Glutamatergic neuron (in vitro differentiated cells): ENCODE results near the gene VARS1. TPM values are rescaled to one million over a fixed set of nuclear protein-coding genes. Genes with fewer than 3 reads are reported as not detected.
"Not testable (repeated sequence)": the region's sequence is repeated elsewhere in the genome, so short reads cannot be mapped to it uniquely, and the experiment has no call there.

Experiments
- DNase-seq: peaks from one replicate; pipeline ENCODE4 v3.0.0; 2022
- H3K27ac Mint-ChIP-seq: one replicate; pipeline ENCODE4 v1.8.0; 2020; ENCODE audit warnings: mild to moderate bottlenecking, mixed read lengths, inconsistent platforms; ENCODE audit not compliant: unreplicated experiment
- H3K27me3 Mint-ChIP-seq: one replicate; pipeline ENCODE4 v1.8.0; 2020; ENCODE audit warnings: mild to moderate bottlenecking, moderate library complexity, mixed read lengths, inconsistent platforms; ENCODE audit not compliant: unreplicated experiment
- H3K36me3 Mint-ChIP-seq: one replicate; pipeline ENCODE4 v1.8.0; 2020; ENCODE audit warnings: mild to moderate bottlenecking, mixed read lengths, inconsistent platforms; ENCODE audit not compliant: unreplicated experiment
- H3K4me1 Mint-ChIP-seq: one replicate; pipeline ENCODE4 v1.8.0; 2020; ENCODE audit warnings: mild to moderate bottlenecking, low read depth, mixed read lengths, inconsistent platforms; ENCODE audit not compliant: unreplicated experiment
- H3K4me3 Mint-ChIP-seq: one replicate; pipeline ENCODE4 v1.8.0; 2020; ENCODE audit warnings: mild to moderate bottlenecking, mixed read lengths, inconsistent platforms; ENCODE audit not compliant: unreplicated experiment
- H3K9me3 Mint-ChIP-seq: one replicate; pipeline ENCODE4 v1.8.0; 2020; ENCODE audit warnings: mild to moderate bottlenecking, moderate library complexity, mixed read lengths, inconsistent platforms; ENCODE audit not compliant: unreplicated experiment
- total RNA-seq: library from RNA; stranded (reverse); fragmentation: NEBNext Ultra II Directional; extraction: Animal tissue kit (Norgen Biotek cat#: 25700); gene quantifications from one replicate; pipeline ENCODE4 v1.2.1, GENCODE V29; 2021; ENCODE audit not compliant: unreplicated experiment
- TF ChIP-seq, protein P1 (sequence below): fragments of 200-600 bp; sonication (generic); IDR thresholded peaks from one replicate; pipeline ENCODE4 v1.5.0; 2021; ENCODE audit not compliant: partially characterized antibody, unreplicated experiment

The VARS1 gene
- total RNA-seq, 1 donor from 2014 or later, result 204 TPM

DNA sequence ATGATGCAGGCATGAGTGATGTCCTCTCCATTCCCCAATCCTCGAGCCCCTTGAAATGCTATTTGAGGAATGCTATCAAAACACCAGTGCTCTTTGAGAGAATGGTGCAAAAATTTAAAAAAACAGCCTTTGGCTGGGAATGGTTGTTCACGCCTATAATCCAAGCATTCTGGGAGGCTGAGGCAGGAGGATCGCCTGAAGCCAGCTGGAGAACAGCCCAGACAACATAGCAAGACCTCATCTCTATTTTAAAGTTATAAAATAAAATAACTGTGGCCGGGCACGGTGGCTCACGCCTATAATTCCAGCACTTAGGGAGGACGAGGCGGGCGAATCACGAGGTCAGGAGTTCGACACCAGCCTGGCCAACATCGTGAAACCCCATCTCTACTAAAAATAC is 4.2 kb upstream of the VARS1 start:
- no peak overlapping the region for H3K4me3 Mint-ChIP-seq
- H3K9me3 Mint-ChIP-seq, result peaks cover 10% of the 10 kb centered on the region
- TF ChIP-seq, protein P1, sequence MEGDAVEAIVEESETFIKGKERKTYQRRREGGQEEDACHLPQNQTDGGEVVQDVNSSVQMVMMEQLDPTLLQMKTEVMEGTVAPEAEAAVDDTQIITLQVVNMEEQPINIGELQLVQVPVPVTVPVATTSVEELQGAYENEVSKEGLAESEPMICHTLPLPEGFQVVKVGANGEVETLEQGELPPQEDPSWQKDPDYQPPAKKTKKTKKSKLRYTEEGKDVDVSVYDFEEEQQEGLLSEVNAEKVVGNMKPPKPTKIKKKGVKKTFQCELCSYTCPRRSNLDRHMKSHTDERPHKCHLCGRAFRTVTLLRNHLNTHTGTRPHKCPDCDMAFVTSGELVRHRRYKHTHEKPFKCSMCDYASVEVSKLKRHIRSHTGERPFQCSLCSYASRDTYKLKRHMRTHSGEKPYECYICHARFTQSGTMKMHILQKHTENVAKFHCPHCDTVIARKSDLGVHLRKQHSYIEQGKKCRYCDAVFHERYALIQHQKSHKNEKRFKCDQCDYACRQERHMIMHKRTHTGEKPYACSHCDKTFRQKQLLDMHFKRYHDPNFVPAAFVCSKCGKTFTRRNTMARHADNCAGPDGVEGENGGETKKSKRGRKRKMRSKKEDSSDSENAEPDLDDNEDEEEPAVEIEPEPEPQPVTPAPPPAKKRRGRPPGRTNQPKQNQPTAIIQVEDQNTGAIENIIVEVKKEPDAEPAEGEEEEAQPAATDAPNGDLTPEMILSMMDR, result no peak
- no peaks in the 10 kb centered on the region for H3K36me3 Mint-ChIP-seq
- no peaks in the 10 kb centered on the region for H3K4me1 Mint-ChIP-seq
- no peak overlapping the region for H3K27ac Mint-ChIP-seq
- DNase-seq, result no peak
- H3K27me3 Mint-ChIP-seq, result peaks cover 4% of the 10 kb centered on the region

DNA sequence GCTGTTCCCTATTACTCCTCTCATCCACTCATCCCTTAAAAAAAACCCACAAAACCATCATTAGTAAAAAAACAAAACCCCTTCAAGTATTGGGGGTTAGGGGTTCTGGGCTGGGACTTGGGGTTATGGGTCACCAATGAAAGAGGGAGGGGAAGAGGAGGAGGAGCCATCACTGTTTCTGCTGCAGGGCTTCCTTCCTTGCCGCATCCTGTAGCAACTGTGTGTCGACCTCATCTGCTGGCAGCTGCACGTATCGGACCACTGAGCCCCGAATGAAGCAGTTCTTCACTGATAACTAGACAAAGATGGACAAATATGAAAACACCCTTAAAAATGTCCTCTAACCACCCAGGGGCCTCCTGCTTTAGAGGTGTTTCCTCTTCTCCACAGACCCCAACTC is 2.0 kb upstream of the VARS1 start:
- H3K36me3 Mint-ChIP-seq, result no peaks in the 10 kb centered on the region
- peak overlapping the region; percentile 33 for H3K27ac Mint-ChIP-seq
- peaks cover 9% of the 10 kb centered on the region for H3K4me1 Mint-ChIP-seq
- peaks cover 15% of the 10 kb centered on the region for H3K9me3 Mint-ChIP-seq
- peaks cover 8% of the 10 kb centered on the region for H3K27me3 Mint-ChIP-seq
- TF ChIP-seq, protein P1, result no peak
- no peak for DNase-seq
- no peak overlapping the region for H3K4me3 Mint-ChIP-seq

DNA sequence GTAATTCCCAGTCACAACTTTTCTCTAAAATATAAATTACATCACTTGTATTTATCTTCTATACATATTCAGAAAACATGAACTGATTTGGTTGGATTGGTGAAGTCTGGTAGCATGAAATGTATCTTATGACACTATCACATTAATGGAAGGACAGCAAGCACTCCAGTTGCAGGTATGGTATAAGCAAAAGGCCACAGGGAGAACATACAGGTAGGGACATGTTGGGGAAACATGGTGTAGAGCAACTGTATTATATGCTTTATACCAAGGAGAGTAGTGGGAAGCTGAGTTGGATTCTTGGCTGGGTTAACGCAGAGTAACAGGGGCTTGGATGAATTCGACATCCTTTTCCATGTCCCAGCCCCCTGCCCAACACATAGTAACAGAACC is 1.4 kb upstream of the VARS1 start:
- H3K27me3 Mint-ChIP-seq, result peaks cover 9% of the 10 kb centered on the region
- H3K4me3 Mint-ChIP-seq, result peak overlapping the region; percentile 69
- peaks cover 11% of the 10 kb centered on the region for H3K4me1 Mint-ChIP-seq
- TF ChIP-seq, protein P1, result no peak
- no peak for DNase-seq
- peak overlapping the region; percentile 82 for H3K27ac Mint-ChIP-seq
- no peaks in the 10 kb centered on the region for H3K36me3 Mint-ChIP-seq
- H3K9me3 Mint-ChIP-seq, result peaks cover 15% of the 10 kb centered on the region

DNA sequence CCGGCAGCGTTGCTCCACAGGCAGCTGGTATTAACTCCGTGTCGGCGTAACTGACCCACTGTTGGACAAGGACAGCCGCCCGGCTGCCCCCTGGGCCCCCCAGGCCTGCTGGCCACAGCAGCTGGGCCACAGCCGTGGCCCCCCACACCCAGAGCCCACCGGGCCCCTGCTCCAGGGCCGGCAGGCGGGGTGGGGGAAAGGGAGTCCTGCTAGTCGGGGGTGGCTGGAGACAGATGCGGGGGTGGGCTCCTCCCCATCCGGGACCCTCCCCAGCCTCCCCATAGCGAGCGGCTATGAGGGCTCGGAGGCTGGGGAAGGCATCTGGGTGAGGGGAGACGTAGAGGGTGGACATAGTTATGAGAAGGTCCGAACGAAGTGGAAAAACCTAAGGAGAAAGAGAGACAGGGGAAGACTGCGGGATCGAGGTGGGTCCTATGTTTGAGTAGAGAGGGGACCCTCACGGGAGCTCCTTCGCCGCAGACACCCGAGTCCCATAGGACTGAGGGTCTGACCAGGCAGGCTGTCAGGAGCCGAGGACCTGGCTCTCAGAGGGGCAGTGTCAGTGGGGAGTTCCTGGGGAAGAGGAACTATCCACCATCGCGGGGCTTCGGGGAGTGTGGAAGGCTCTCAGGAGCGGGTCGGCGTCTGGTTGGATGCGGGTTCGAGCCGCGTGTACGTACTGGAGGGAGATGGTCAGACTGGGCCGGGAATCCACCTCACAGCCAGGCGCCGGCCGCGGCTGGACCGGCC is 511 bp downstream of the VARS1 start:
- Mint-ChIP-seq H3K36me3 (peaks cover 4% of the 10 kb centered on the region), H3K27me3 (peaks cover 9% of the 10 kb centered on the region), H3K4me1 (peaks cover 18% of the 10 kb centered on the region), H3K9me3 (peaks cover 18% of the 10 kb centered on the region), H3K4me3 (peak overlapping the region; percentile 94), H3K27ac (peak overlapping the region; percentile 100)
- TF ChIP-seq, protein P1, result no peak
- peak; percentile 49 for DNase-seq

DNA sequence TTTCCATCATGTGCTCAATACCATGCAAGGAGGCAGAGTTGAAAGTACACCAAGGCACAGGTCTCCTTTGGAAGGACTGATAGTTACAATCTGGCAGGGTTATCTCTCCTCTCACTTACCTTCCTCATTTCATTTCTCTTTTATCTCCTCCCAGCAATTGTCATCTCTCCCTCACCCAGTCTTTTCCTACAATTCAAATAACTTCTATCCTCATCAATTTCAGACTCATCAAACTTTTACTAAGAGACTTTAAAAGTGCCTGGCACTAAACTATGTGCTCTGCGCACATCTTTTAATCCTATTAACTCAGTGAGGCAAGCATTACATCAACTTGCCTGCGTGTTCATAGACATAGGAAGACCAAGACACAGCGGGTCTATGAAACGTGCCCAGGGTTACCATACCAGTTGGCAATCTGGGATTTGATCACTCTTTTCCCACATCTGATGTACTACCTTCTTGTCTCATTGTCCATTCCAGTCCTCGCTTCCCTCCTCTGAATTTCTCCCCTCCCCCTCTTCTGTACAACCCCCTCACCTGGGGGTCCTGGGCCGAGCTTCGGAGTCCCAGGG is 1.2 kb downstream of the VARS1 start:
- Mint-ChIP-seq H3K27me3 (peaks cover 9% of the 10 kb centered on the region), H3K9me3 (peaks cover 18% of the 10 kb centered on the region), H3K27ac (peak overlapping the region; percentile 100), H3K4me1 (peaks cover 18% of the 10 kb centered on the region), H3K36me3 (peaks cover 4% of the 10 kb centered on the region), H3K4me3 (peak overlapping the region; percentile 94)
- DNase-seq, result no peak
- TF ChIP-seq, protein P1, result no peak

DNA sequence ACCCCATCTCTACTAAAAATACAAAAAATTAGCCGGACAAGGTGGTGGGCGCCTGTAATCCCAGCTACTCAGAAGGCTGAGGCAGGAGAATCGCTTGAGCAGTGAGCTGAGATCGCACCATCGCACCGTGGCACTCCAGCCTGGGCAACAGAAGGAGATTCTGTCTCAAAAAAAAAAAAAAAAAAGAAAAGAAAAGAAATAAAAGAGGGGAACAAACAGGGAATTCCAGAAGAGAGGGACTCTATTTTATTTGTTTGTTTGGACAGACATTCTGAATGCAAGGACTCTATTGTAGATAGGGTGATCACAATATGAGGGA is 1.7 kb downstream of the VARS1 start:
- Mint-ChIP-seq H3K9me3 (peaks cover 20% of the 10 kb centered on the region), H3K27ac (peak overlapping the region; percentile 100), H3K4me3 (peak overlapping the region; percentile 94), H3K4me1 (peaks cover 18% of the 10 kb centered on the region)
- not testable (repeated sequence) for H3K36me3 Mint-ChIP-seq, DNase-seq, H3K27me3 Mint-ChIP-seq
